GM12878 (cell line): ENCODE results near the gene GLT8D2. TPM values are rescaled to one million over a fixed set of nuclear protein-coding genes. Genes with fewer than 3 reads are reported as not detected.

Experiments
- ATF7 ChIP-seq: fragments of 450-650 bp; IDR thresholded peaks from 2 replicates; pipeline ENCODE4 v1.6.1; 2016; ENCODE audit warnings: low read depth, mild to moderate bottlenecking
- BRCA1 ChIP-seq: IDR thresholded peaks from 2 replicates; pipeline ENCODE4 v1.6.1; 2011; ENCODE audit warnings: low read depth, low read length, improper control_type of control experiment
- CREM ChIP-seq: IDR thresholded peaks from 2 replicates; pipeline ENCODE4 v1.6.1; 2014; ENCODE audit warnings: antibody characterized with exemption, low read depth
- EED ChIP-seq: sonication (generic); IDR thresholded peaks from 2 replicates; pipeline ENCODE4 v1.6.1; 2016; ENCODE audit warnings: antibody characterized with exemption, low read depth
- FOXK2 ChIP-seq: fragments of 450-650 bp; IDR thresholded peaks from 2 replicates; pipeline ENCODE4 v1.6.1; 2017; ENCODE audit warnings: mild to moderate bottlenecking, moderate library complexity
- HDAC6 ChIP-seq: fragments of 200-600 bp; sonication (generic); IDR thresholded peaks from one replicate; pipeline ENCODE4 v1.8.0; 2017; ENCODE audit warnings: antibody characterized with exemption; ENCODE audit not compliant: unreplicated experiment
- KLF5 ChIP-seq: fragments of 450-650 bp; IDR thresholded peaks from 2 replicates; pipeline ENCODE4 v1.6.1; 2014; ENCODE audit warnings: mild to moderate bottlenecking; ENCODE audit not compliant: partially characterized antibody
- NBN ChIP-seq: fragments of 450-650 bp; IDR thresholded peaks from 2 replicates; pipeline ENCODE4 v1.6.1; 2016
- NFIC ChIP-seq: IDR thresholded peaks from 2 replicates; pipeline ENCODE4 v1.6.1; 2012; ENCODE audit warnings: low read depth, mild to moderate bottlenecking, inconsistent platforms, low read length, moderate library complexity
- NR2C1 ChIP-seq: fragments of 450-650 bp; IDR thresholded peaks from 2 replicates; pipeline ENCODE4 v1.6.1; 2017; ENCODE audit warnings: antibody characterized with exemption, mild to moderate bottlenecking, moderate library complexity
- NRF1 ChIP-seq: conservative IDR thresholded peaks from 2 replicates; pipeline ENCODE4 v1.6.1; 2011; ENCODE audit warnings: mild to moderate bottlenecking, low read depth, low read length, improper control_type of control experiment
- POLR2AphosphoS2 ChIP-seq: IDR thresholded peaks from 2 replicates; pipeline ENCODE4 v1.6.1; 2011; ENCODE audit warnings: low read depth, mild to moderate bottlenecking, low read length, improper control_type of control experiment, moderate library complexity
- POU2F2 ChIP-seq: IDR thresholded peaks from 3 replicates; pipeline ENCODE4 v1.6.1; 2011; ENCODE audit warnings: low read depth, mild to moderate bottlenecking, low read length, borderline replicate concordance
- RB1 ChIP-seq: fragments of 450-650 bp; formaldehyde crosslinking; IDR thresholded peaks from 2 replicates; pipeline ENCODE4 v1.6.1; 2017; ENCODE audit warnings: mild to moderate bottlenecking, borderline replicate concordance
- RELA ChIP-seq: fragments of 450-650 bp; IDR thresholded peaks from 2 replicates; pipeline ENCODE4 v1.8.0; 2014; ENCODE audit warnings: borderline replicate concordance; ENCODE audit not compliant: partially characterized antibody
- RFX5 ChIP-seq: IDR thresholded peaks from 2 replicates; pipeline ENCODE4 v1.6.1; 2011; ENCODE audit warnings: low read depth, low read length, improper control_type of control experiment
- SIX5 ChIP-seq: IDR thresholded peaks from 2 replicates; pipeline ENCODE4 v1.6.1; 2011; ENCODE audit warnings: mild to moderate bottlenecking, low read depth, low read length, moderate library complexity; ENCODE audit not compliant: severe bottlenecking
- SMAD1 ChIP-seq: fragments of 450-650 bp; IDR thresholded peaks from 2 replicates; pipeline ENCODE4 v1.6.1; 2018; ENCODE audit warnings: mild to moderate bottlenecking, low read depth; ENCODE audit not compliant: partially characterized antibody
- STAT3 ChIP-seq: IDR thresholded peaks from 2 replicates; pipeline ENCODE4 v1.6.1; 2011; ENCODE audit warnings: low read depth, low read length, improper control_type of control experiment
- YBX1 ChIP-seq: fragments of 450-650 bp; IDR thresholded peaks from 2 replicates; pipeline ENCODE4 v1.6.1; 2016; ENCODE audit warnings: antibody characterized with exemption
- ZNF24 ChIP-seq: fragments of 450-650 bp; IDR thresholded peaks from 2 replicates; pipeline ENCODE4 v1.6.1; 2017; ENCODE audit warnings: antibody characterized with exemption, mild to moderate bottlenecking
- ZNF384 ChIP-seq: IDR thresholded peaks from 2 replicates; pipeline ENCODE4 v1.6.1; 2012; ENCODE audit warnings: low read depth, mild to moderate bottlenecking, low read length, improper control_type of control experiment, borderline replicate concordance
- ZSCAN29 ChIP-seq: fragments of 450-650 bp; IDR thresholded peaks from 2 replicates; pipeline ENCODE4 v1.6.1; 2017; ENCODE audit warnings: mild to moderate bottlenecking, moderate library complexity
- ZZZ3 ChIP-seq: IDR thresholded peaks from 2 replicates; pipeline ENCODE4 v1.6.1; 2011; ENCODE audit warnings: low read depth; ENCODE audit not compliant: control insufficient read depth, insufficient read length
- polyA plus RNA-seq, 11 experiments: library from polyadenylated mRNA; depleted of rRNA in 4 of 11; unstranded in 6 of 11; stranded (reverse) in 5 of 11; fragments of >200 nt; fragmentation: Nextera tagmentation in 4 of 11; fragmentation: Illumina TruSeq in 1 of 11; extraction: Ambion mirVana in 4 of 11; extraction: Trizol in 1 of 11; gene quantifications; 1 replicate in 1 of 11; 2 replicates in 10 of 11; pipeline versions ENCODE4 v1.2.1 to v1.2.3, GENCODE V29; 2011 to 2016; ENCODE audit warnings: inconsistent platforms in 2 of 11, missing spikeins in 2 of 11, low read depth in 1 of 11
- total RNA-seq, 4 experiments: library from RNA; depleted of rRNA in 3 of 4; stranded (reverse); fragments of >200 nt in 3 of 4; fragmentation: Illumina TruSeq in 1 of 4; extraction: Trizol in 1 of 4; gene quantifications; 2 replicates each; pipeline versions ENCODE4 v1.2.1 to v1.2.3, GENCODE V29; 2013 to 2021
- TF ChIP-seq, protein P1 (sequence below): fragments of 150-350 bp; IDR thresholded peaks from 2 replicates; pipeline ENCODE4 v1.6.1; 2014; ENCODE audit warnings: mild to moderate bottlenecking, low read depth, low read length
- TF ChIP-seq, protein P2 (sequence below): fragments of 450-650 bp; IDR thresholded peaks from 2 replicates; pipeline ENCODE4 v1.6.1; 2017; ENCODE audit warnings: antibody characterized with exemption, mild to moderate bottlenecking, moderate library complexity
- TF ChIP-seq, protein P3 (sequence below): fragments of 450-650 bp; IDR thresholded peaks from 2 replicates; pipeline ENCODE4 v1.6.1; 2017; ENCODE audit warnings: low read depth, mild to moderate bottlenecking, moderate library complexity

The GLT8D2 gene
- total and polyA plus RNA-seq, 10 of the 15 experiments (the other 5 are each of a cell fraction or from before 2014, with no cell fraction given) = 0.06 to 0.80 (median 0.37) TPM; not detected in 1

DNA sequence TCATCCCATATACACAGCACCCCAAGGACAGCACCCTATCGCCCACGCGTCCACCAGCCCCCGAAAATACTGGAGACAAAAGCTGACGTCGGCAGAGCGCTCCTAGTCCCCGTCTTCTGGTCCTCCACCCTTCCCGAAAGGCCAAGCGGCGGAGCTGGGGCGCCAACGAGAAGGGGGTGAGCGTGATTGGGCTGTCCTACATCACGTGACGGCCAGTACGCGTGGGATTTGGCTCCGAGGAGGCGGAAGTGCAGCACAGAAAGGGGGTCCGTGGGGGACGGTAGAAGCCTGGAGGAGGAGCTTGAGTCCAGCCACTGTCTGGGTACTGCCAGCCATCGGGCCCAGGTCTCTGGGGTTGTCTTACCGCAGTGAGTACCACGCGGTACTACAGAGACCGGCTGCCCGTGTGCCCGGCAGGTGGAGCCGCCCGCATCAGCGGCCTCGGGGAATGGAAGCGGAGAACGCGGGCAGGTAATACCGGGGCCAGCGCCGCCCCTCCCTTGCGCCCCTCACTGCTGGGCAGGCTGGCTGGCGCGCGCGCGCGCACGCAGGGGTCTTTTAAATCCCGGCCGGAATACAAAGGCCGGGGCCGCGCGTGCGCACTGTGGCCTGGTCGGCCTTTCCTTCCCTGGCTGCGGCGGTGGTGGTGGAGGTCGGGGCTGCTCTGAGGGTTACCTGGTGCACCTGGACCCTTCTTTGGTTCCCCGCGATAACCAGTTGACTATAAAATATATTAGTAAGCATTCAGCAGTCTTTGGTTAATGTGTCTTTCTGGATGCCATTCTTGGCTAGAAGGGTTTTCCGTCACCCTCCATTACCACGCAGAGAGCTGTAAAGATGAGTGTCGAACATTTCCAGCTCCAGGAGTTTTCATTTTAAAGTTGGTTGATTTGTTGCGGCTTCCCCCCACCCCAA, 84.1 kb downstream of the GLT8D2 start, which contains the start of gene TDG (continued):
- TF ChIP-seq, protein P1, sequence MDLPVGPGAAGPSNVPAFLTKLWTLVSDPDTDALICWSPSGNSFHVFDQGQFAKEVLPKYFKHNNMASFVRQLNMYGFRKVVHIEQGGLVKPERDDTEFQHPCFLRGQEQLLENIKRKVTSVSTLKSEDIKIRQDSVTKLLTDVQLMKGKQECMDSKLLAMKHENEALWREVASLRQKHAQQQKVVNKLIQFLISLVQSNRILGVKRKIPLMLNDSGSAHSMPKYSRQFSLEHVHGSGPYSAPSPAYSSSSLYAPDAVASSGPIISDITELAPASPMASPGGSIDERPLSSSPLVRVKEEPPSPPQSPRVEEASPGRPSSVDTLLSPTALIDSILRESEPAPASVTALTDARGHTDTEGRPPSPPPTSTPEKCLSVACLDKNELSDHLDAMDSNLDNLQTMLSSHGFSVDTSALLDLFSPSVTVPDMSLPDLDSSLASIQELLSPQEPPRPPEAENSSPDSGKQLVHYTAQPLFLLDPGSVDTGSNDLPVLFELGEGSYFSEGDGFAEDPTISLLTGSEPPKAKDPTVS = no peak
- TF ChIP-seq RFX5 (no peak), POU2F2 (peak; percentile 3; the same call in 1 of the 3 replicates), ATF7 (peak; percentile 78), NBN (peak; percentile 85), NFIC (no peak), BRCA1 (no peak), YBX1 (no peak), SIX5 (peak; percentile 56), SMAD1 (no peak), RB1 (peak; percentile 84), ZZZ3 (no peak), EED (no peak), STAT3 (no peak), NR2C1 (no peak; the same call in 1 of the 2 replicates), KLF5 (peak; percentile 62), CREM (peak; percentile 55), FOXK2 (no peak; the same call in 1 of the 2 replicates), ZNF384 (no peak), NRF1 (peak; percentile 55), POLR2AphosphoS2 (0 out of 2 replicates have a peak, but pooled peaks have one; percentile 23), HDAC6 (no peak), ZSCAN29 (no peak), ZNF24 (0 out of 2 replicates have a peak, but pooled peaks have one; percentile 28), RELA (peak; percentile 86)
- TF ChIP-seq, protein P2, sequence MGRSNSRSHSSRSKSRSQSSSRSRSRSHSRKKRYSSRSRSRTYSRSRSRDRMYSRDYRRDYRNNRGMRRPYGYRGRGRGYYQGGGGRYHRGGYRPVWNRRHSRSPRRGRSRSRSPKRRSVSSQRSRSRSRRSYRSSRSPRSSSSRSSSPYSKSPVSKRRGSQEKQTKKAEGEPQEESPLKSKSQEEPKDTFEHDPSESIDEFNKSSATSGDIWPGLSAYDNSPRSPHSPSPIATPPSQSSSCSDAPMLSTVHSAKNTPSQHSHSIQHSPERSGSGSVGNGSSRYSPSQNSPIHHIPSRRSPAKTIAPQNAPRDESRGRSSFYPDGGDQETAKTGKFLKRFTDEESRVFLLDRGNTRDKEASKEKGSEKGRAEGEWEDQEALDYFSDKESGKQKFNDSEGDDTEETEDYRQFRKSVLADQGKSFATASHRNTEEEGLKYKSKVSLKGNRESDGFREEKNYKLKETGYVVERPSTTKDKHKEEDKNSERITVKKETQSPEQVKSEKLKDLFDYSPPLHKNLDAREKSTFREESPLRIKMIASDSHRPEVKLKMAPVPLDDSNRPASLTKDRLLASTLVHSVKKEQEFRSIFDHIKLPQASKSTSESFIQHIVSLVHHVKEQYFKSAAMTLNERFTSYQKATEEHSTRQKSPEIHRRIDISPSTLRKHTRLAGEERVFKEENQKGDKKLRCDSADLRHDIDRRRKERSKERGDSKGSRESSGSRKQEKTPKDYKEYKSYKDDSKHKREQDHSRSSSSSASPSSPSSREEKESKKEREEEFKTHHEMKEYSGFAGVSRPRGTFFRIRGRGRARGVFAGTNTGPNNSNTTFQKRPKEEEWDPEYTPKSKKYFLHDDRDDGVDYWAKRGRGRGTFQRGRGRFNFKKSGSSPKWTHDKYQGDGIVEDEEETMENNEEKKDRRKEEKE = no peak
- TF ChIP-seq, protein P3, sequence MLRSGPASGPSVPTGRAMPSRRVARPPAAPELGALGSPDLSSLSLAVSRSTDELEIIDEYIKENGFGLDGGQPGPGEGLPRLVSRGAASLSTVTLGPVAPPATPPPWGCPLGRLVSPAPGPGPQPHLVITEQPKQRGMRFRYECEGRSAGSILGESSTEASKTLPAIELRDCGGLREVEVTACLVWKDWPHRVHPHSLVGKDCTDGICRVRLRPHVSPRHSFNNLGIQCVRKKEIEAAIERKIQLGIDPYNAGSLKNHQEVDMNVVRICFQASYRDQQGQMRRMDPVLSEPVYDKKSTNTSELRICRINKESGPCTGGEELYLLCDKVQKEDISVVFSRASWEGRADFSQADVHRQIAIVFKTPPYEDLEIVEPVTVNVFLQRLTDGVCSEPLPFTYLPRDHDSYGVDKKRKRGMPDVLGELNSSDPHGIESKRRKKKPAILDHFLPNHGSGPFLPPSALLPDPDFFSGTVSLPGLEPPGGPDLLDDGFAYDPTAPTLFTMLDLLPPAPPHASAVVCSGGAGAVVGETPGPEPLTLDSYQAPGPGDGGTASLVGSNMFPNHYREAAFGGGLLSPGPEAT = peak; percentile 83; the same call in 1 of the 2 replicates
